HEK293 (cell line): ENCODE data around the gene VSTM4.

ENCODE experiments used
- CTCF ChIA-PET: fragments of 350-600 bp; formaldehyde crosslinking; extraction: SDS; loops from one replicate; lab custom pipeline; 2021; ENCODE audit warnings: antibody characterized with exemption; lab: Yijun Ruan, JAX
- POLR2A ChIA-PET: fragments of 300-600 bp; formaldehyde crosslinking; extraction: SDS; loops from one replicate; lab custom pipeline; 2020; ENCODE audit warnings: antibody characterized with exemption, inconsistent platforms; lab: Yijun Ruan, JAX
- H3K27ac ChIP-seq: fragments of 200-500 bp; sonication (Bioruptor generic); 2 replicates; pipeline ENCODE4 v1.5.1; 2014; ENCODE audit warnings: low read depth, low read length, control low read depth, inconsistent platforms; ENCODE audit errors: extremely low read depth
- H3K36me3 ChIP-seq, 2 experiments: fragments of 200-500 bp in 1 of 2; sonication (Bioruptor generic) in 1 of 2; 1 replicate in 1 of 2; 2 replicates in 1 of 2; pipeline ENCODE4 v1.5.1; 2014 to 2017; ENCODE audit warnings: inconsistent platforms in 2 of 2, low read length in 2 of 2; ENCODE audit not compliant: control insufficient read depth in 2 of 2, insufficient read depth in 1 of 2
- H3K4me1 ChIP-seq: fragments of 200-500 bp; sonication (Bioruptor generic); 2 replicates; pipeline ENCODE4 v1.5.1; 2014; ENCODE audit warnings: mild to moderate bottlenecking, low read length, inconsistent platforms; ENCODE audit not compliant: control insufficient read depth, insufficient read depth
- H3K4me3 ChIP-seq: 2 replicates; pipeline ENCODE4 v1.5.1; 2011; ENCODE audit warnings: low read depth, mild to moderate bottlenecking, control low read depth, low read length, moderate library complexity
- H3K9me3 ChIP-seq: fragments of 200-500 bp; sonication (Bioruptor generic); 2 replicates; pipeline ENCODE4 v1.5.1; 2014; ENCODE audit warnings: low read depth, low read length, inconsistent platforms; ENCODE audit not compliant: control insufficient read depth, insufficient read depth
- EGR2 ChIP-seq: fragments of 450-650 bp; formaldehyde crosslinking; IDR thresholded peaks from 2 replicates; pipeline ENCODE4 v1.5.1; 2016; ENCODE audit warnings: low read depth, missing biosample characterization, missing genetic modification characterization
- MYNN ChIP-seq: fragments of 450-650 bp; formaldehyde crosslinking; IDR thresholded peaks from 2 replicates; pipeline ENCODE4 v1.5.1; 2016; ENCODE audit warnings: missing biosample characterization, missing genetic modification characterization, borderline replicate concordance
- SCRT2 ChIP-seq: fragments of 450-650 bp; formaldehyde crosslinking; IDR thresholded peaks from 2 replicates; pipeline ENCODE4 v1.5.1; 2016; ENCODE audit warnings: missing biosample characterization, missing genetic modification characterization
- SP2 ChIP-seq: fragments of 450-650 bp; formaldehyde crosslinking; IDR thresholded peaks from 2 replicates; pipeline ENCODE4 v1.5.1; 2016; ENCODE audit warnings: missing biosample characterization, missing genetic modification characterization
- SP7 ChIP-seq: fragments of 450-650 bp; formaldehyde crosslinking; IDR thresholded peaks from 2 replicates; pipeline ENCODE4 v1.5.1; 2016; ENCODE audit warnings: missing biosample characterization, missing genetic modification characterization
- ZBTB6 ChIP-seq: fragments of 450-650 bp; formaldehyde crosslinking; IDR thresholded peaks from 2 replicates; pipeline ENCODE4 v1.5.1; 2017; ENCODE audit warnings: missing biosample characterization, missing genetic modification characterization
- ZNF132 ChIP-seq: fragments of 450-650 bp; formaldehyde crosslinking; IDR thresholded peaks from 2 replicates; pipeline ENCODE4 v1.5.1; 2017; ENCODE audit warnings: missing biosample characterization, missing genetic modification characterization, borderline replicate concordance
- ZNF133 ChIP-seq: fragments of 450-650 bp; formaldehyde crosslinking; IDR thresholded peaks from 2 replicates; pipeline ENCODE4 v1.5.1; 2016; ENCODE audit warnings: missing biosample characterization, missing genetic modification characterization
- ZNF18 ChIP-seq: fragments of 450-650 bp; formaldehyde crosslinking; IDR thresholded peaks from 2 replicates; pipeline ENCODE4 v1.5.1; 2016; ENCODE audit warnings: missing biosample characterization, missing genetic modification characterization
- ZNF2 ChIP-seq: fragments of 450-650 bp; formaldehyde crosslinking; IDR thresholded peaks from 2 replicates; pipeline ENCODE4 v1.5.1; 2016; ENCODE audit warnings: missing biosample characterization, missing genetic modification characterization
- ZNF366 ChIP-seq: fragments of 450-650 bp; formaldehyde crosslinking; conservative IDR thresholded peaks from 2 replicates; pipeline ENCODE4 v1.5.1; 2016; ENCODE audit warnings: missing biosample characterization, missing genetic modification characterization
- ZNF555 ChIP-seq: fragments of 450-650 bp; formaldehyde crosslinking; conservative IDR thresholded peaks from 2 replicates; pipeline ENCODE4 v1.5.1; 2017; ENCODE audit warnings: missing biosample characterization, mild to moderate bottlenecking, missing genetic modification characterization, inconsistent platforms
- ZNF560 ChIP-seq: fragments of 450-650 bp; formaldehyde crosslinking; IDR thresholded peaks from 2 replicates; pipeline ENCODE4 v1.5.1; 2017; ENCODE audit warnings: missing biosample characterization, missing genetic modification characterization, borderline replicate concordance
- ZNF571 ChIP-seq: fragments of 450-650 bp; formaldehyde crosslinking; IDR thresholded peaks from 2 replicates; pipeline ENCODE4 v1.5.0; 2017; ENCODE audit warnings: missing biosample characterization, missing genetic modification characterization
- ZNF843 ChIP-seq: fragments of 450-650 bp; formaldehyde crosslinking; IDR thresholded peaks from 2 replicates; pipeline ENCODE4 v1.5.1; 2016; ENCODE audit warnings: missing biosample characterization, missing genetic modification characterization
- TF ChIP-seq, protein P1 (sequence below): sonication (generic); formaldehyde crosslinking; IDR thresholded peaks from 2 replicates; pipeline ENCODE4 v1.8.1; 2022; ENCODE audit warnings: mild to moderate bottlenecking, moderate library complexity, missing genetic modification reagents
- TF ChIP-seq, protein P2 (sequence below): fragments of 450-650 bp; formaldehyde crosslinking; IDR thresholded peaks from 2 replicates; pipeline ENCODE4 v1.5.1; 2016; ENCODE audit warnings: missing biosample characterization, missing genetic modification characterization

Gene VSTM4

GRCh38 chr10:49049660-49050059 lies 65.7 kb downstream of the VSTM4 start (continued):
- TF ChIP-seq, protein P1, sequence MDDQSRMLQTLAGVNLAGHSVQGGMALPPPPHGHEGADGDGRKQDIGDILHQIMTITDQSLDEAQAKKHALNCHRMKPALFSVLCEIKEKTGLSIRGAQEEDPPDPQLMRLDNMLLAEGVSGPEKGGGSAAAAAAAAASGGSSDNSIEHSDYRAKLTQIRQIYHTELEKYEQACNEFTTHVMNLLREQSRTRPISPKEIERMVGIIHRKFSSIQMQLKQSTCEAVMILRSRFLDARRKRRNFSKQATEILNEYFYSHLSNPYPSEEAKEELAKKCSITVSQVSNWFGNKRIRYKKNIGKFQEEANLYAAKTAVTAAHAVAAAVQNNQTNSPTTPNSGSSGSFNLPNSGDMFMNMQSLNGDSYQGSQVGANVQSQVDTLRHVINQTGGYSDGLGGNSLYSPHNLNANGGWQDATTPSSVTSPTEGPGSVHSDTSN (CRISPR knock-in tag), result no peak
- TF ChIP-seq ZNF843 (tag by site-specific recombination) (no peak), ZBTB6 (tag by site-specific recombination) (no peak)
- TF ChIP-seq, all 188 proteins: peak for 0

- H3K36me3 ChIP-seq, result no peaks in the 10 kb centered on the region
- H3K4me3 ChIP-seq, result no peak overlapping the region
- no peaks in the 10 kb centered on the region for H3K9me3 ChIP-seq
- POLR2A ChIA-PET, result no interaction called here
- no peak overlapping the region for H3K27ac ChIP-seq
- CTCF ChIA-PET, result no interaction called here
- TF ChIP-seq SP2 (tag by site-specific recombination) (no peak), ZNF571 (tag by site-specific recombination) (no peak), ZNF18 (tag by site-specific recombination) (no peak), SP7 (tag by site-specific recombination) (no peak), ZNF560 (tag by site-specific recombination) (no peak), SCRT2 (tag by site-specific recombination) (no peak), ZNF133 (no peak), ZNF2 (no peak), ZNF132 (no peak), EGR2 (no peak), MYNN (tag by site-specific recombination) (no peak), ZNF555 (tag by site-specific recombination) (no peak)
- TF ChIP-seq, protein P2, sequence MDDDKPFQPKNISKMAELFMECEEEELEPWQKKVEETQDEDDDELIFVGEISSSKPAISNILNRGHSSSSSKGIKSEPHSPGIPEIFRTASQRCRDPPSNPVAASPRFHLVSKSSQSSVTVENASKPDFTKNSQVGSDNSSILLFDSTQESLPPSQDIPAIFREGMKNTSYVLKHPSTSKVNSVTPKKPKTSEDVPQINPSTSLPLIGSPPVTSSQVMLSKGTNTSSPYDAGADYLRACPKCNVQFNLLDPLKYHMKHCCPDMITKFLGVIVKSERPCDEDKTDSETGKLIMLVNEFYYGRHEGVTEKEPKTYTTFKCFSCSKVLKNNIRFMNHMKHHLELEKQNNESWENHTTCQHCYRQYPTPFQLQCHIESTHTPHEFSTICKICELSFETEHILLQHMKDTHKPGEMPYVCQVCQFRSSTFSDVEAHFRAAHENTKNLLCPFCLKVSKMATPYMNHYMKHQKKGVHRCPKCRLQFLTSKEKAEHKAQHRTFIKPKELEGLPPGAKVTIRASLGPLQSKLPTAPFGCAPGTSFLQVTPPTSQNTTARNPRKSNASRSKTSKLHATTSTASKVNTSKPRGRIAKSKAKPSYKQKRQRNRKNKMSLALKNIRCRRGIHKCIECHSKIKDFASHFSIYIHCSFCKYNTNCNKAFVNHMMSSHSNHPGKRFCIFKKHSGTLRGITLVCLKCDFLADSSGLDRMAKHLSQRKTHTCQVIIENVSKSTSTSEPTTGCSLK (tag by site-specific recombination), result no peak
- TF ChIP-seq, all 188 proteins: peak for 0
- no peaks in the 10 kb centered on the region for H3K4me1 ChIP-seq
These were observed 68.1 kb downstream of the VSTM4 start for GRCh38 chr10:49047128-49047639.

DNA sequence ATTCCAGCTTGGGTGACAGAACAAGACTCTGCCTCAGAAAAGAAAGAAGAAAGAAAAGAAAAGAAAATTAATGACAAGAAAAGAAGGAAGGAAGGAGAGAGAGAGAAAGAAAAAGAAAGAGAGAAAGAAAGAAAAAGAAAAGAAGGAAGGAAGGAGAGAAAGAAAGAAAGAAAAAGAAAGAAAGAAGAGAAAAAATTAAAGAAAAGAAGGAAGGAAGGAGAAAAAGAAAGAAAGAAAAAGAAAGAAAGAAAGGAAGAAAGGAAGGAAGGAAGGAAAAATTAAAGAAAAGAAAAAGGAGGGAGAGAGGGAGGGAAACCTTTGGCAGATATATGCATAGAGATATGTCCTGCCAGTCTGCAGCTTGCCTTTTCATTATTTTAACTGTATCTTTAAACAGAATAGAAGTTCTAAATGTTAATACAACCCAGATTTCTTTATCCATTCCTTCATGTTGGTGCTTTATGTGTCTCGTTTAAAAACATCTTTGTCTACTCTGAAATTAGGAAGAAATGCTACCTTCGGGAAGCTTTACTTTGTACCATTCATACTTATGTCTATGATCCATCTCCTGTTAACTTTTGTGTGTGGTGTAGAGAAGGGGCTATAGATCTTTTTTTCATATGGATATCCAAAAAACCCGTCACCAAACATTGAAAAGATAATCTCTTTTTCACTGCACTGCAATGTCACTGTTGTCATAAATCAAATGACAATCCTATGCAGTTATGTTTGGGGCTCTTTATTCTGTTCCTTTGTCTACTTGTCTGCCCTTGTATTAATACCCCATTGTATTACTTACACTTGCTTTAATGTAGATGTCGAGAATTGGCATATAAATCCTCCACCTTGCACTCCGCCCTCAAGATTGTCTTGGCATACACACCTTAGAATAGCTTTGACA lies 70.8 kb downstream of the VSTM4 start:
- Histone ChIP-seq H3K4me1 (no peaks in the 10 kb centered on the region), H3K36me3 (no peaks in the 10 kb centered on the region), H3K9me3 (no peaks in the 10 kb centered on the region)
- no peak for TF ChIP-seq ZNF132
- peak; percentile 85 for TF ChIP-seq ZNF366 (tag by site-specific recombination)
- TF ChIP-seq, all 188 proteins: peak for 1
- POLR2A ChIA-PET, result no interaction called here
- Histone ChIP-seq H3K4me3 (no peak overlapping the region), H3K27ac (no peak overlapping the region)
- CTCF ChIA-PET, result no interaction called here
